ENCODE results near the gene GPRIN3.
"Not testable (repeated sequence)": the region's sequence is repeated elsewhere in the genome, so short reads cannot be mapped to it uniquely, and the experiment has no call there.

Gene GPRIN3

GRCh38 chr4:89217604-89218003 lies 90.0 kb downstream of the GPRIN3 start:
- Histone ChIP-seq H3K4me1 (ENCODE audit: insufficient read depth, low read length) (peaks cover 16% of the 10 kb centered on the region; the same call in 1 of the 2 replicates), H3K9ac (ENCODE audit: low read depth, low read length) (no peak overlapping the region), H3K36me3 (ENCODE audit: insufficient read depth, low read length) (no peaks in the 10 kb centered on the region), H3K9me3 (ENCODE audit: control insufficient read depth, insufficient read depth, low read length) (no peaks in the 10 kb centered on the region)

GRCh38 chr4:89216866-89217265 lies 90.7 kb downstream of the GPRIN3 start:
- Histone ChIP-seq H3K36me3 (ENCODE audit: insufficient read depth, low read length) (no peaks in the 10 kb centered on the region), H3K4me1 (ENCODE audit: insufficient read depth, low read length) (peaks cover 12% of the 10 kb centered on the region; the same call in 1 of the 2 replicates), H3K9me3 (ENCODE audit: control insufficient read depth, insufficient read depth, low read length) (no peaks in the 10 kb centered on the region; the same call in 1 of the 2 replicates), H3K9ac (ENCODE audit: low read depth, low read length) (no peak overlapping the region)

DNA sequence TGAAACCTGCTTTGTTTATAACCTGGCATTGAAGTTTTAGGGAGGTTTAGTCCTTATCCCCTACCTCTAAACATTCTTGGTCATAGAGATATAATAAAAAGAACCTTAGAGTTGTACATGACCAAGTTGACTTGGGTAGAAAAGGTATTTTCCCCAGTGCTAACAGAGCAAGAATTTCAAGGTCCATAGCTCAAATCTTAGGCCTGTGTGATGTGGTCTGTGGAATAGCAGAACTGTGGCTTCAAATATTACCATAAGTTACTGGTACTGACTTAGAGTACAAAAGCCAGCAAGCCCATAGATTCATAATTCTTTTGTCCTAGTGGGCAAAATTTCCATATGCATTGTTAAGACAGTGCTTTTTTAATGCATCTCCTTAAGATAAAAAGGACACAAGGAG lies 91.2 kb downstream of the GPRIN3 start:
- Histone ChIP-seq H3K9ac (ENCODE audit: low read depth, low read length) (no peak overlapping the region), H3K36me3 (ENCODE audit: insufficient read depth, low read length) (no peaks in the 10 kb centered on the region), H3K4me1 (ENCODE audit: insufficient read depth, low read length) (peaks cover 10% of the 10 kb centered on the region; the same call in 1 of the 2 replicates), H3K9me3 (ENCODE audit: control insufficient read depth, insufficient read depth, low read length) (no peaks in the 10 kb centered on the region; the same call in 1 of the 2 replicates)

DNA sequence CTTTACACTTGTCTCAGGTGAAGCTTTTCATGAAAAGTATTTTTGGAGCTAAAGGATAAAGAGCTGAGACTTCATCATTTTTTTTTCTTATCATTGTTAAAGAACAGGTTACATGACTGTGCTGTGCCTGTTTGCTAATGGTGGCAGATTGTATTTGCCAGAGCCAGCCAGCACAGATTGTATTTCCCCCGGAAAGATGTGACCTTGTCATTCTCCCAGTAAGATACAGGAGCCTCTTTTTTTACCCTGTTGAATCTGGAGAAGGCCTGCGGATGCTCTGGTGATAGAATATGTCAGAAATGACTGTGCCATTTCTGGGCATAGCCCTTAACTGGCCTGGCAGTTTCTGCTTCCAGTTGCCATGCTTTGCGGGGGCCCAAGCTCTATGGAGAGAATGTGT lies 91.9 kb downstream of the GPRIN3 start:
- H3K9ac ChIP-seq (ENCODE audit: low read depth, low read length), result no peak overlapping the region
- no peaks in the 10 kb centered on the region for H3K36me3 ChIP-seq (ENCODE audit: insufficient read depth, low read length)

DNA sequence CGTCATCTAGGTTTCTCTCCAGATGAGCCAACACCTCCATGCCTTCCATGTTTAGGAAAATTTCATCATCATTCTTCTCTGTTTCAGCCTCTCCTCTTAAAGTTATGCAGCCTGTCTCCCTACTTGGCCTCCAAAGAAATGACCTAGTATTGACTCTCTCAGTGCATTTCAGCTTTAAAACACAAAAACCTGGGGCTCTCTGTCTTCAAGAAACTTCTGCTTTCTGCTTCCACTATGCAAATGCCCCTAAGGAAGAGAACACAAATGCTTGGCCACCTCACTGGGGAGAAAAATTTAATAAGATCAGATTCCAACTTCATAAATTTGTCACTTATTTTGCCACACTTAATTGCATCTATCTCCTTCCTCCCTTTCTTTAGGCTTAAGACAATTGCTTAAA lies 93.3 kb downstream of the GPRIN3 start:
- Histone ChIP-seq H3K9me3 (ENCODE audit: control insufficient read depth, insufficient read depth, low read length) (no peaks in the 10 kb centered on the region; the same call in 1 of the 2 replicates), H3K4me1 (ENCODE audit: insufficient read depth, low read length) (no peaks in the 10 kb centered on the region), H3K9ac (ENCODE audit: low read depth, low read length) (no peak overlapping the region), H3K36me3 (ENCODE audit: insufficient read depth, low read length) (no peaks in the 10 kb centered on the region)

More for the DNA sequence above, 91.9 kb downstream of the GPRIN3 start:
- no peaks in the 10 kb centered on the region; the same call in 1 of the 2 replicates for H3K9me3 ChIP-seq (ENCODE audit: control insufficient read depth, insufficient read depth, low read length)
- H3K4me1 ChIP-seq (ENCODE audit: insufficient read depth, low read length), result peaks cover 5% of the 10 kb centered on the region; the same call in 1 of the 2 replicates

- Histone ChIP-seq H3K9ac (ENCODE audit: low read depth, low read length) (no peak overlapping the region), H3K9me3 (ENCODE audit: control insufficient read depth, insufficient read depth, low read length) (no peaks in the 10 kb centered on the region; the same call in 1 of the 2 replicates), H3K36me3 (ENCODE audit: insufficient read depth, low read length) (no peaks in the 10 kb centered on the region), H3K4me1 (ENCODE audit: insufficient read depth, low read length) (no peaks in the 10 kb centered on the region)
These were observed 94.3 kb downstream of the GPRIN3 start for GRCh38 chr4:89213382-89213701.

- no peak overlapping the region for H3K9ac ChIP-seq (ENCODE audit: low read depth, low read length)
- no peaks in the 10 kb centered on the region; the same call in 1 of the 2 replicates for H3K9me3 ChIP-seq (ENCODE audit: control insufficient read depth, insufficient read depth, low read length)
- H3K4me1 ChIP-seq (ENCODE audit: insufficient read depth, low read length), result no peaks in the 10 kb centered on the region
- H3K36me3 ChIP-seq (ENCODE audit: insufficient read depth, low read length), result no peaks in the 10 kb centered on the region
These were observed 94.8 kb downstream of the GPRIN3 start for GRCh38 chr4:89212666-89213381.

DNA sequence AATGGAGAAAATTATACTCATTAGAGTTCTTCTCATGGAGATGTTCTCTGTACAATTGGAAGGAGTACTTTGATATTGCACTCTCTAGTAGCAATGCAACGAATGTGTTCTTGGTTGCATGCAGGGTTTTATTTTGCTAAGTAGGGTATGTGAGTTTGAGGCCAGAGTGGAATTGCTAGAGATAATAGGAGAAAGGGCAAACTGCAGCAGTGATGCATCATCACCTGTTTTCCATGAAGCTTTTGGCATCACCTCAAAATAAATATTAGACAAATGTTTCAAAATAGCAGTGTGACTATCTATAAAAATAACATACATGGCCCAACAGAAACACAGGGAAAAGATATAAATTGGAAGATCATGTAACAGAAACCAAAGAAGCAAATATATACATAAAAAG lies 103.0 kb downstream of the GPRIN3 start:
- Histone ChIP-seq H3K36me3 (ENCODE audit: insufficient read depth, low read length) (no peaks in the 10 kb centered on the region), H3K9ac (ENCODE audit: low read depth, low read length) (no peak overlapping the region), H3K9me3 (ENCODE audit: control insufficient read depth, insufficient read depth, low read length) (no peaks in the 10 kb centered on the region), H3K4me1 (ENCODE audit: insufficient read depth, low read length) (no peaks in the 10 kb centered on the region)

DNA sequence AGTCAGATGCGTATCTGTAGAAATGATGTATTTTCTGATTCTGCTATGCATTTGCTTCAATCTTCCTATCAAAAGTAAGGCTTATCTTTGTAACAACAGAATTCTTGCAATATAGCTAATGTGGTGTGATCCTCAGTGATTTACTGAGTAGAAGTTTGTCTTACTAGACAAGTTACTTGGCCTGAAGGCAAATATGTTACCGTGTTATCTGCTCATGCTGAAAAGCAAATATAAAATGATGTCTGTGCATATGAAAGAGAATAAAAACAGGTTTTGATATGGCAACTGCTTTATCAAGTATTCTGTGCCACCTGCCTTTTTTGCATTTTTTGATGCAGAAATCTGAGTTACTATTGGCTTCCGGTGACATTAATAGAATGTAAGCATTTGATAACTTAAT lies 103.7 kb downstream of the GPRIN3 start:
- H3K9ac ChIP-seq (ENCODE audit: low read depth, low read length), result no peak overlapping the region
- no peaks in the 10 kb centered on the region for H3K4me1 ChIP-seq (ENCODE audit: insufficient read depth, low read length)
- H3K9me3 ChIP-seq (ENCODE audit: control insufficient read depth, insufficient read depth, low read length), result no peaks in the 10 kb centered on the region

DNA sequence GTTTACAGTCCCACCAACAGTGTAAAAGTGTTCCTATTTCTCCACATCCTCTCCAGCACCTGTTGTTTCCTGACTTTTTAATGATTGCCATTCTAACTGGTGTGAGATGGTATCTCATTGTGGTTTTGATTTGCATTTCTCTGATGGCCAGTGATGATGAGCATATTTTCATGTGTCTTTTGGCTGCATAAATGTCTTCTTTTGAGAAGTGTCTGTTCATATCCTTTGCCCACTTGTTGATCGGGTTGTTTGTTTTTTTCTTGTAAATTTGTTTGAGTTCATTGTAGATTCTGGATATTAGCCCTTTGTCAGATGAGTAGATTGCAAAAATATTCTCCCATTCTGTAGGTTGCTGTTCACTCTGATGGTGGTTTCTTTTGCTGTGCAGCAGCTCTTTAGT lies 108.2 kb downstream of the GPRIN3 start:
- H3K9ac ChIP-seq (ENCODE audit: low read depth, low read length); H3K9me3 ChIP-seq (ENCODE audit: control insufficient read depth, insufficient read depth, low read length); H3K36me3 ChIP-seq (ENCODE audit: insufficient read depth, low read length): not testable (repeated sequence)
- H3K4me1 ChIP-seq (ENCODE audit: insufficient read depth, low read length), result peaks cover 10% of the 10 kb centered on the region; the same call in 1 of the 2 replicates

More for the DNA sequence above, 103.7 kb downstream of the GPRIN3 start:
- no peaks in the 10 kb centered on the region for H3K36me3 ChIP-seq (ENCODE audit: insufficient read depth, low read length)

DNA sequence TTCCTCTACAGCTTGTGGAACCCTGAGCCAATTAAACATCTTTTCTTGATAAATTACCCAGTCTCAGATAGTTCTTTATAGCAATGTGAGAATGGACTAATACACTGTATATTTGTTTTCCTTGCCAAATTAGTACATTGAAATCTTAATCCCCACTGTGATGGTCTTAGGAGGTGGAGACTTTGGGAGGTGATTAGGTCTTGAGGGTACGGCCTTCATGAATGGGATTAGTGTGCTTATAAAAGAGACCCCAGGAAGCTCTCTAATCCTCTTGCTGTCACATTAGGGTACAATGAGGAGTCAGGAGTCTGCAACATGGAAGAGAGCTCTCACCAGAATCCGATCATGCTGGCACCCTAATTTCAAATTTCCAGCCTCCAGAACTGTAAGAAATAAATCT lies 109.7 kb downstream of the GPRIN3 start:
- no peaks in the 10 kb centered on the region for H3K9me3 ChIP-seq (ENCODE audit: control insufficient read depth, insufficient read depth, low read length)
- H3K36me3 ChIP-seq (ENCODE audit: insufficient read depth, low read length), result no peaks in the 10 kb centered on the region
- H3K4me1 ChIP-seq (ENCODE audit: insufficient read depth, low read length), result peaks cover 10% of the 10 kb centered on the region; the same call in 1 of the 2 replicates
- H3K9ac ChIP-seq (ENCODE audit: low read depth, low read length), result no peak overlapping the region

GRCh38 chr4:89196745-89197144 lies 110.9 kb downstream of the GPRIN3 start:
- no peaks in the 10 kb centered on the region for H3K36me3 ChIP-seq (ENCODE audit: insufficient read depth, low read length)
- peaks cover 10% of the 10 kb centered on the region; the same call in 1 of the 2 replicates for H3K4me1 ChIP-seq (ENCODE audit: insufficient read depth, low read length)
- H3K9me3 ChIP-seq (ENCODE audit: control insufficient read depth, insufficient read depth, low read length), result no peaks in the 10 kb centered on the region
- H3K9ac ChIP-seq (ENCODE audit: low read depth, low read length), result no peak overlapping the region

GRCh38 chr4:89196056-89196674 lies 111.4 kb downstream of the GPRIN3 start:
- Histone ChIP-seq H3K36me3 (ENCODE audit: insufficient read depth, low read length) (no peaks in the 10 kb centered on the region), H3K9ac (ENCODE audit: low read depth, low read length) (no peak overlapping the region), H3K9me3 (ENCODE audit: control insufficient read depth, insufficient read depth, low read length) (no peaks in the 10 kb centered on the region), H3K4me1 (ENCODE audit: insufficient read depth, low read length) (peaks cover 10% of the 10 kb centered on the region; the same call in 1 of the 2 replicates)

DNA sequence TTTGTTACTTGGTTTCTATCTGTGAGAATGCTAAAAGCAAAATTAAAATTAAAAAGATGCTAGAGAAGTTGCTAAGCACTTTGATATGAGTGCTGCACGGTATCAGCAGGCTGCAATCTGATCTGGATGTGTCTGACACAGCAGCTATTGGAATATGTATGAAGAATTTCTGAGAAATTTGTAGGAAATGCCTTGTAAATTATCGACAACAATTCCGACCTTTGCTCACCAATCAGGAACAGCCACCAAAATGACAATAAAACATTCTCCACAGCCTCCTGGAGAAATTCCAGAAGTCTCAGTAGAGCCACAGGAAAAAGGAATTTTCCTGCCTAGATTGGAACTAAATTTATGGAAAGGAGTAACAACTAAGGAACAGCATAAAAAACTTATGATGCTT lies 113.8 kb downstream of the GPRIN3 start:
- no peaks in the 10 kb centered on the region for H3K9me3 ChIP-seq (ENCODE audit: control insufficient read depth, insufficient read depth, low read length)
- peaks cover 10% of the 10 kb centered on the region; the same call in 1 of the 2 replicates for H3K4me1 ChIP-seq (ENCODE audit: insufficient read depth, low read length)
- no peaks in the 10 kb centered on the region for H3K36me3 ChIP-seq (ENCODE audit: insufficient read depth, low read length)
- no peak overlapping the region for H3K9ac ChIP-seq (ENCODE audit: low read depth, low read length)
